HepG2 (cell line): ENCODE measurements around the gene RMRP. TPM values are rescaled to one million over a fixed set of nuclear protein-coding genes. Genes with fewer than 3 reads are reported as not detected.

Source experiments
- AHR ChIP-seq: IDR thresholded peaks from 2 replicates; pipeline ENCODE4 v1.6.1; 2018; ENCODE audit warnings: missing genetic modification reagents, missing compliant biosample characterization
- ARNT2 ChIP-seq: sonication (generic); formaldehyde crosslinking; IDR thresholded peaks from 2 replicates; pipeline ENCODE4 v1.8.0; 2022; ENCODE audit warnings: mild to moderate bottlenecking, low read depth, missing genetic modification reagents, moderate library complexity
- BCLAF1 ChIP-seq: fragments of 450-650 bp; IDR thresholded peaks from 2 replicates; pipeline ENCODE4 v1.6.1; 2017; ENCODE audit warnings: mild to moderate bottlenecking
- CBX1 ChIP-seq: IDR thresholded peaks from one replicate; pipeline ENCODE4 v1.6.1; 2016; ENCODE audit warnings: antibody characterized with exemption, low read depth
- CCAR2 ChIP-seq: fragments of 200-400 bp; formaldehyde crosslinking; optimal IDR thresholded peaks from 2 replicates; pipeline ENCODE3; 2018; ENCODE audit warnings: low read depth, mild to moderate bottlenecking, low read length, moderate library complexity
- DZIP1 ChIP-seq: sonication (generic); formaldehyde crosslinking; IDR thresholded peaks from 2 replicates; pipeline ENCODE4 v1.5.0; 2020; ENCODE audit warnings: mild to moderate bottlenecking, missing genetic modification reagents
- NR2F6 ChIP-seq, 2 experiments: IDR thresholded peaks; 2 replicates each; pipeline ENCODE4 v1.6.1; 2016; ENCODE audit warnings: antibody characterized with exemption in 1 of 2, mild to moderate bottlenecking in 1 of 2
- SMYD3 ChIP-seq: sonication (generic); formaldehyde crosslinking; IDR thresholded peaks from 2 replicates; pipeline ENCODE4 v1.8.1; 2023; ENCODE audit warnings: mild to moderate bottlenecking, missing genetic modification reagents
- SRY ChIP-seq: sonication (generic); formaldehyde crosslinking; IDR thresholded peaks from 2 replicates; pipeline ENCODE4 v1.8.0; 2022; ENCODE audit warnings: mild to moderate bottlenecking, missing genetic modification reagents
- STAT6 ChIP-seq: sonication (generic); formaldehyde crosslinking; IDR thresholded peaks from 2 replicates; pipeline ENCODE4 v1.4.0; 2020; ENCODE audit warnings: missing genetic modification reagents, mild to moderate bottlenecking, borderline replicate concordance
- TSC22D2 ChIP-seq: sonication (generic); formaldehyde crosslinking; IDR thresholded peaks from 2 replicates; pipeline ENCODE4 v1.5.1; 2020; ENCODE audit warnings: missing genetic modification reagents, mild to moderate bottlenecking, borderline replicate concordance
- ZNF235 ChIP-seq: sonication (generic); formaldehyde crosslinking; IDR thresholded peaks from 2 replicates; pipeline ENCODE4 v1.8.1; 2023; ENCODE audit warnings: mild to moderate bottlenecking, missing genetic modification reagents, borderline replicate concordance
- ZNF281 ChIP-seq: sonication (generic); formaldehyde crosslinking; IDR thresholded peaks from 2 replicates; pipeline ENCODE4 v1.4.0; 2020; ENCODE audit warnings: missing genetic modification reagents, borderline replicate concordance
- ZNF484 ChIP-seq: sonication (generic); formaldehyde crosslinking; IDR thresholded peaks from 2 replicates; pipeline ENCODE4 v1.5.1; 2020; ENCODE audit warnings: mild to moderate bottlenecking, low read depth, missing genetic modification reagents, borderline replicate concordance
- ZNF619 ChIP-seq: sonication (generic); formaldehyde crosslinking; IDR thresholded peaks from 2 replicates; pipeline ENCODE4 v1.4.0; 2020; ENCODE audit warnings: mild to moderate bottlenecking, missing genetic modification reagents
- ZNF841 ChIP-seq: sonication (generic); formaldehyde crosslinking; IDR thresholded peaks from 2 replicates; pipeline ENCODE4 v1.8.1; 2023; ENCODE audit warnings: missing genetic modification reagents, borderline replicate concordance
- polyA plus RNA-seq, 8 experiments: library from polyadenylated mRNA; depleted of rRNA in 3 of 8; stranded (reverse) in 7 of 8; unstranded in 1 of 8; fragments of >200 nt; fragmentation: Illumina TruSeq in 4 of 8; extraction: Trizol in 4 of 8; gene quantifications; 2 replicates each; pipeline versions ENCODE4 v1.2.1 to v1.2.3, GENCODE V29; 2011 to 2016; ENCODE audit warnings: low read depth in 4 of 8, missing spikeins in 1 of 8, mixed read lengths in 1 of 8; ENCODE audit not compliant: insufficient read depth in 1 of 8
- total RNA-seq, 5 experiments: library from RNA; depleted of rRNA; stranded (reverse); fragments of >200 nt; fragmentation: Illumina TruSeq; extraction: Trizol; gene quantifications; 2 replicates each; pipeline ENCODE4 v1.2.3, GENCODE V29; 2016; ENCODE audit warnings: low read depth in 1 of 5

The RMRP gene
- total and polyA plus RNA-seq, 2 of the 13 experiments (the other 11 are each of a cell fraction or from before 2014, with no cell fraction given), result 51.4 to 4,025 TPM

DNA sequence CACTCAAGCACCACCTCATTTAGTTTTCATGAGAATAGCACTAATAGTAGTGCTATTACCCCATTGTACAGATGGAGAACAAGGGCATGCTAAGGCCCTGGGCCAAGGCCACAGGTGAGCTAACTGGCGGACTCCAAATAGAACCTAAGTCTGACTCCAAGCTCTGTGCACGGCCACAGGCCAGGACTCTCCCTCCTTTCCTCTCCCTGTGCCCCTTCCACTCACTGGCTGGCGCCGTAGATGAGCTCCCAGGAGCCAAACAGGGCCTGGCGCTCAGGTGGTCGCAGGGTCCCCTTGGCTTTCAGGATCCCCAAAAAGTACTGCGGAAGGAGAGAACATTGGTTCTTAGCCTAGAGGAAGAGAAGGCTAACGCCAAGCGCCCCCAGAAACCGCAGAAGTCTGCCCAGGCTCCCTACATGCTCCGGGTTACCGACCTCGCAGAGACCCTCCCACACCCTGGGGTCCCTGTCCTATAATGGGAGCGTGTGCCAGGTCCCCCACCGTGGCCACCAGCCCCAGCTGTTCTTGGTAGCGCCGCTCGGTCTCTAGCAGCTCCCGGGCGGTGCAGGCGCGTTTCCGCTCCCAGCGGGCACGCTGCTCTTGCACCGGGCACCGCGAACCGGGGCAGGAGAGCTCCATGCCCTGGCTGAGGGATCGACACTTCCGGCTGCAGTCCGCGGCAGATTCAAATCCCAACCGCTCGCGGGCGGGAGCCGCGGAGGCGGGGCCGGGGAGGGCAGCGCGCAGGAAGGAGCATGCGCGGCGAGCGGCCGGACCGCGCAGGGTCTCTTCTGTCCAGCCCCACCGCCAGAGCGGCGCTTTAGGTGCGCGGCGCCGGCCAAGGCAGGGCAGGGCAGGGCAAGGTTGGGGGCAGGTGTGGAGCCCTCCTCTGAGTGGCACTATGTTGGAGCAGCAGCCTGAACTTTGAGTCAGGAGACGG, 7.0 kb upstream of the RMRP start, which contains the start of gene ARHGEF39 (continued):
- TF ChIP-seq DZIP1, result no peak
- TF ChIP-seq ARNT2, result peak; percentile 99
- peak; percentile 75; the same call in 1 of the 2 replicates for TF ChIP-seq TSC22D2 (CRISPR knock-in tag)
- TF ChIP-seq AHR (CRISPR knock-in tag), result peak; percentile 48; the same call in 1 of the 2 replicates
- peak; percentile 96 for TF ChIP-seq ZNF841 (CRISPR knock-in tag)
- TF ChIP-seq STAT6 (CRISPR knock-in tag), result no peak
- TF ChIP-seq NR2F6 (IDR thresholded peaks at IDR 0.05), result no peak
- 0 out of 2 replicates have a peak, but pooled peaks have one; percentile 60 for TF ChIP-seq NR2F6 (CRISPR knock-in tag; IDR thresholded peaks at IDR 0.05)
- TF ChIP-seq CCAR2, result no peak
- TF ChIP-seq ZNF619, result no peak
- TF ChIP-seq ZNF484, result no peak
- TF ChIP-seq SMYD3 (CRISPR knock-in tag), result peak; percentile 96
- TF ChIP-seq BCLAF1, result no peak
- TF ChIP-seq ZNF235 (CRISPR knock-in tag), result peak; percentile 59; the same call in 1 of the 2 replicates
- TF ChIP-seq ZNF281, result no peak
- TF ChIP-seq CBX1, result peak; percentile 86
- TF ChIP-seq SRY, result 0 out of 2 replicates have a peak, but pooled peaks have one; percentile 58
